GM10266 (cell line): ENCODE data around the gene CDC20.

ENCODE experiments used
- DNase-seq: peaks from one replicate; pipeline ENCODE4 v3.0.0; 2012; ENCODE audit errors: extremely low spot score
- CTCF ChIP-seq: IDR thresholded peaks from 2 replicates; pipeline ENCODE4 v1.5.1; 2012; ENCODE audit warnings: mild to moderate bottlenecking, low read depth; ENCODE audit not compliant: control insufficient read depth, insufficient read depth; ENCODE audit errors: missing control alignments

The CDC20 gene

GRCh38 chr1:43358746-43359693, at the start of gene CDC20:
Gene CDC20 (plus strand): TSS chr1:43358981. CDS start chr1:43359216, 235 bp downstream.
- TF ChIP-seq CTCF = no peak
- peak; percentile 95 for DNase-seq

GRCh38 chr1:43309405-43310025, 49.3 kb upstream of the CDC20 start:
- DNase-seq = no peak
- TF ChIP-seq CTCF = no peak

GRCh38 chr1:43311521-43311920, 47.3 kb upstream of the CDC20 start:
- no peak for DNase-seq
- TF ChIP-seq CTCF = no peak

GRCh38 chr1:43312212-43312623, 46.6 kb upstream of the CDC20 start:
- TF ChIP-seq CTCF = no peak
- DNase-seq = no peak

DNA sequence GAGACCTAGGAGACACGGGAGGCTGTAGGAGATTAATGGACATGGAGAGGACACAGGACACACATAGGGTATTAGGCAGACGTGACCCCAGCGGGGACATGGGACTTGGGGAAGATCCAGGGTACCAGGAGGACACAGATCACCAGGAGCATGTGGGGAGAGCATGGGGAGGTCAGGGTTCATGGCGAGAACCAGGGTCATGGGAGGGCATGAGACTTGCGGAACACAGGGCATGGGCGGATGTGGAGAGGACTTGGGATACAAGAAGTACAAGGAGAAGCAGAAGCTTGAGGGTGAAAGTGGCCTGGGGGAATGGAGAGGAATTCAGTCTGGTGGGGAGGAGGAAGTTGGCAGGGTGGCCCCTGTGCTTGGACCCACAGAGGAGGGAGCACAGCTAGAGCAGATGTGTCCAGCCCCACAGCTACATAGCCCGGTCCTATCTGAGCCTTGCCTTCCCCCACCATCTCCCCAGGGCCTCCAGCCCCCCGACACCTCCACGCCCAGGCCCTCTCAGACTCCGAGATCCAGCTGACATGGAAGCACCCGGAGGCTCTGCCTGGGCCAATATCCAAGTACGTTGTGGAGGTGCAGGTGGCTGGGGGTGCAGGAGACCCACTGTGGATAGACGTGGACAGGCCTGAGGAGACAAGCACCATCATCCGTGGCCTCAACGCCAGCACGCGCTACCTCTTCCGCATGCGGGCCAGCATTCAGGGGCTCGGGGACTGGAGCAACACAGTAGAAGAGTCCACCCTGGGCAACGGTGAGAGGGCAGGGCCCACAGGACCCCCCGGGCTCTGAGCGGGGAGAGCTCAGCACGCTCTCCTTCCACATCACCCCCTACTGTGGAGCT, 45.9 kb upstream of the CDC20 start:
- DNase-seq = no peak
- no peak for TF ChIP-seq CTCF

- no peak for TF ChIP-seq CTCF
- no peak for DNase-seq
These were observed 45.0 kb upstream of the CDC20 start for GRCh38 chr1:43313771-43314170.
